Adrenal gland (tissue), 12 donors: ENCODE results near the gene UBAC2. TPM values are rescaled to one million over a fixed set of nuclear protein-coding genes. Genes with fewer than 3 reads are reported as not detected.

Experiments used
- DNase-seq, 7 donors: peaks; one replicate each; pipeline ENCODE4 v3.0.0-alpha.2; 2019 to 2020
- H3K27ac ChIP-seq, 5 donors: fragments of 200-600 bp; sonication (generic) in 4 of 5; 1 replicate in 3 of 5; 2 replicates in 2 of 5; pipeline versions ENCODE4 v1.5.1 to v1.8.0; 2016 to 2020; ENCODE audit warnings: mild to moderate bottlenecking in 1 of 5
- H3K27me3 ChIP-seq: fragments of 200-600 bp; 2 replicates; pipeline ENCODE4 v1.8.0; 2021
- H3K36me3 ChIP-seq, 2 donors: fragments of 200-600 bp; replicated peaks in 1 of 2; 1 replicate in 1 of 2; 2 replicates in 1 of 2; pipeline versions ENCODE4 v1.5.1 to v1.8.0; 2018 to 2022
- H3K4me1 ChIP-seq, 2 donors: fragments of 200-600 bp; replicated peaks in 1 of 2; 1 replicate in 1 of 2; 2 replicates in 1 of 2; pipeline versions ENCODE4 v1.5.1 to v1.8.0; 2018 to 2021
- H3K4me3 ChIP-seq, 4 donors: fragments of 200-600 bp; sonication (generic) in 3 of 4; one replicate each; pipeline ENCODE4 v1.5.1; 2016 to 2018
- H3K9me3 ChIP-seq, 3 donors: fragments of 200-600 bp; sonication (generic) in 1 of 3; replicated peaks in 1 of 3; 1 replicate in 2 of 3; 2 replicates in 1 of 3; pipeline versions ENCODE4 v1.5.1 to v1.8.0; 2016 to 2021
- CTCF ChIP-seq, 6 experiments: fragments of 450-650 bp in 4 of 6; fragments of 200-600 bp in 2 of 6; sonication (generic) in 1 of 6; IDR thresholded peaks; 1 replicate in 5 of 6; 2 replicates in 1 of 6; pipeline versions ENCODE4 v1.5.1 to v1.8.0; 2016 to 2021; ENCODE audit warnings: antibody characterized with exemption in 6 of 6, mild to moderate bottlenecking in 2 of 6, moderate library complexity in 1 of 6
- POLR2A ChIP-seq, 2 donors: fragments of 450-650 bp; IDR thresholded peaks; one replicate each; pipeline ENCODE4 v1.6.1; 2017; ENCODE audit warnings: antibody characterized with exemption in 2 of 2, mild to moderate bottlenecking in 2 of 2, moderate library complexity in 1 of 2
- WGBS, 4 donors: extraction: QIAGEN DNeasy Blood & Tissue Kit in 2 of 4; methylation state at CpG; one replicate each; pipeline versions ENCODE4 v1.1.5 to v1.1.7; 2013 to 2017; 5-methylcytosine and 5-hydroxymethylcytosine counted together
- intact Hi-C, 2 donors: fragments of 100-400 bp; cut with DNase I; formaldehyde crosslinking; loops; one replicate each; pipeline versions ENCODE4 v1.14.1 to v1.15.0; 2022 to 2023
- polyA plus RNA-seq, 3 donors: library from polyadenylated mRNA; stranded (reverse); fragments of 200-250 nt in 2 of 3; fragments of 350-450 nt in 1 of 3; fragmentation: Illumina TruSeq in 1 of 3; extraction: RNeasy Lipid Tissue Mini Kit (QIAGEN cat#74804) in 1 of 3; gene quantifications; one replicate each; pipeline ENCODE4 v1.2.3, GENCODE V29; 2013 to 2014
- total RNA-seq, 9 donors: library from RNA; depleted of rRNA in 4 of 9; stranded (reverse); fragments of >200 nt in 4 of 9; fragments of 120-200 nt in 1 of 9; fragmentation: NEBNext Ultra II Directional in 1 of 9; extraction: Animal tissue kit (Norgen Biotek cat#: 25700) in 1 of 9; gene quantifications; one replicate each; pipeline versions ENCODE4 v1.1.0 to v1.2.4, GENCODE V29; 2013 to 2023
- donor health status: healthy with polysubstance abuse.
- donor health status: Bipolar disorder and iron deficiency.
- donor health status: DM: yes; HTN: yes; CAD: no.
- donor health status: DM: no; HTN: no; CAD: no.
- donor health status: DM: no; HTN: no; CAD: no.
- donor health status: DM: yes; HTN: yes; CAD: no.

UBAC2 gene
- total and polyA plus RNA-seq, 12 donors = 46.3 to 67.8 (median 53.5) TPM

- no peak overlapping the region for H3K27ac ChIP-seq
- WGBS, 4 donors = 61 to 70% (median 65%) methylated on average over 2 of the region's 2 CpGs
- H3K9me3 ChIP-seq = no peaks in the 10 kb centered on the region
- TF ChIP-seq POLR2A (IDR thresholded peaks at IDR 0.05) (no peak), CTCF (IDR thresholded peaks at IDR 0.05) (no peak)
- H3K36me3 ChIP-seq = no peaks in the 10 kb centered on the region
- DNase-seq = no peak
- H3K27me3 ChIP-seq = no peaks in the 10 kb centered on the region
- no peak overlapping the region for H3K4me3 ChIP-seq
- peaks cover 0 to 8% of the 10 kb centered on the region in 2 donors for H3K4me1 ChIP-seq
- intact Hi-C loops = loop anchor here (5.0 kb wide), 1 partner anchor 263 kb away; no protein-coding TSS in a partner anchor
Measured at GRCh38 chr13:99174533-99175100, 26.0 kb upstream of the UBAC2 start.

- Histone ChIP-seq H3K9me3 (no peaks in the 10 kb centered on the region), H3K4me1 (peaks cover 0 to 8% of the 10 kb centered on the region in 2 donors), H3K4me3 (no peak overlapping the region), H3K27me3 (no peaks in the 10 kb centered on the region), H3K27ac (no peak overlapping the region), H3K36me3 (no peaks in the 10 kb centered on the region)
- WGBS, 4 donors = 22 to 27% (median 25%) methylated on average over 11 to 24 of the region's 24 CpGs
- intact Hi-C loops = loop anchor here (2.0 to 5.0 kb wide), 2 partner anchors 92 to 261 kb away; no protein-coding TSS in a partner anchor
- TF ChIP-seq CTCF (IDR thresholded peaks at IDR 0.05) (peak; percentile 72 to 92 (median 86)), POLR2A (IDR thresholded peaks at IDR 0.05) (no peak)
- peak; percentile 55 to 86 (median 76) for DNase-seq
Measured at GRCh38 chr13:99176309-99177276, 24.1 kb upstream of the UBAC2 start.

- DNase-seq = no peak
- 75 to 79% (median 77%) methylated on average over 3 to 4 of the region's 4 CpGs for WGBS, 4 donors
- TF ChIP-seq CTCF (IDR thresholded peaks at IDR 0.05) (no peak), POLR2A (IDR thresholded peaks at IDR 0.05) (no peak)
- no peaks in the 10 kb centered on the region for H3K36me3 ChIP-seq
- H3K27ac ChIP-seq = no peak overlapping the region
- intact Hi-C loops = loop anchor here (2.0 to 5.0 kb wide), 2 partner anchors 86 to 259 kb away; no protein-coding TSS in a partner anchor
- peaks cover 0 to 8% of the 10 kb centered on the region in 2 donors for H3K4me1 ChIP-seq
- H3K27me3 ChIP-seq = no peaks in the 10 kb centered on the region
- no peak overlapping the region for H3K4me3 ChIP-seq
- peaks cover 0 to 8% (median 7%) of the 10 kb centered on the region in 3 donors for H3K9me3 ChIP-seq
Measured at GRCh38 chr13:99178636-99179035, 22.0 kb upstream of the UBAC2 start.

GRCh38 chr13:99179460-99179859, 21.2 kb upstream of the UBAC2 start:
- Histone ChIP-seq H3K27me3 (no peaks in the 10 kb centered on the region), H3K27ac (no peak overlapping the region), H3K36me3 (no peaks in the 10 kb centered on the region), H3K4me1 (peaks cover 0 to 8% of the 10 kb centered on the region in 2 donors), H3K4me3 (no peak overlapping the region), H3K9me3 (peaks cover 0 to 8% (median 7%) of the 10 kb centered on the region in 3 donors)
- TF ChIP-seq CTCF (IDR thresholded peaks at IDR 0.05) (no peak), POLR2A (IDR thresholded peaks at IDR 0.05) (no peak)
- intact Hi-C loops = loop anchor here (2.0 to 5.0 kb wide), 2 partner anchors 85 to 258 kb away; no protein-coding TSS in a partner anchor
- no peak for DNase-seq
- 75 to 79% (median 78%) methylated on average over 3 of the region's 3 CpGs for WGBS, 4 donors
